SU-DHL-6 (cell line): ENCODE data around the gene PNISR.

Experiments used
- H2AFZ ChIP-seq: fragments of 200-600 bp; sonication (generic); 2 replicates; pipeline ENCODE4 v1.6.1; 2014; ENCODE audit warnings: low read depth, mild to moderate bottlenecking, moderate library complexity, mixed read lengths, antibody characterized with exemption, low read length; ENCODE audit not compliant: severe bottlenecking
- H3F3A ChIP-seq: fragments of 200-600 bp; shearing (Covaris generic); 2 replicates; pipeline ENCODE4 v1.6.0; 2016; ENCODE audit warnings: antibody characterized with exemption, mild to moderate bottlenecking; ENCODE audit not compliant: insufficient read depth
- H3K27ac ChIP-seq: fragments of 200-600 bp; sonication (generic); 2 replicates; pipeline ENCODE4 v1.5.1; 2016; ENCODE audit warnings: low read depth, mild to moderate bottlenecking, low read length, moderate library complexity, mixed read lengths
- H3K27me3 ChIP-seq: fragments of 200-600 bp; sonication (generic), shearing (Covaris generic); 2 replicates; pipeline ENCODE4 v1.6.0; 2014; ENCODE audit warnings: mild to moderate bottlenecking, low read length
- H3K36me3 ChIP-seq: fragments of 200-600 bp; sonication (generic); 2 replicates; pipeline ENCODE4 v1.6.1; 2014; ENCODE audit warnings: mild to moderate bottlenecking, low read length, mixed read lengths
- H3K4me2 ChIP-seq: fragments of 300-600, 200-600 bp; shearing (Covaris generic), sonication (generic); 2 replicates; pipeline ENCODE4 v1.6.0; 2014; ENCODE audit warnings: low read length, low read depth, mild to moderate bottlenecking; ENCODE audit not compliant: poor library complexity, severe bottlenecking
- H3K4me3 ChIP-seq: fragments of 200-600 bp; sonication (generic); 2 replicates; pipeline ENCODE4 v1.5.1; 2014; ENCODE audit warnings: antibody characterized with exemption, low read length, mild to moderate bottlenecking, mixed read lengths; ENCODE audit not compliant: insufficient read depth, poor library complexity, severe bottlenecking
- H3K79me2 ChIP-seq: fragments of 200-600 bp; sonication (generic); 2 replicates; pipeline ENCODE4 v1.6.1; 2014; ENCODE audit warnings: mild to moderate bottlenecking, low read length, moderate library complexity; ENCODE audit not compliant: insufficient read depth
- H3K9ac ChIP-seq: fragments of 200-600 bp; sonication (generic); 2 replicates; pipeline ENCODE4 v1.7.0; 2014; ENCODE audit warnings: mild to moderate bottlenecking, low read length
- H3K9me2 ChIP-seq: fragments of 200-600 bp; sonication (generic); replicated peaks from 2 replicates; pipeline ENCODE4 v1.6.1; 2014; ENCODE audit warnings: low read length; ENCODE audit not compliant: insufficient read depth
- H3K9me3 ChIP-seq: fragments of 200-600 bp; sonication (generic); 2 replicates; pipeline ENCODE4 v1.6.1; 2014; ENCODE audit warnings: low read length, mixed read lengths; ENCODE audit not compliant: insufficient read depth
- H4K20me1 ChIP-seq: fragments of 200-600 bp; sonication (generic); 2 replicates; pipeline ENCODE4 v1.6.1; 2014; ENCODE audit warnings: low read depth, mild to moderate bottlenecking, antibody characterized with exemption, low read length, moderate library complexity, mixed read lengths
- CTCF ChIP-seq: fragments of 200-600 bp; sonication (generic); IDR thresholded peaks from one replicate; pipeline ENCODE4 v1.5.1; 2017; ENCODE audit warnings: antibody characterized with exemption, mild to moderate bottlenecking, low read length, moderate library complexity; ENCODE audit not compliant: insufficient read depth, poor library complexity, severe bottlenecking
- EZH2phosphoT487 ChIP-seq: fragments of 200-600 bp; sonication (generic), shearing (Covaris generic); conservative IDR thresholded peaks from 2 replicates; pipeline ENCODE4 v1.6.1; 2018; ENCODE audit warnings: mild to moderate bottlenecking, antibody characterized with exemption, low read length, moderate library complexity, mixed read lengths

Gene PNISR

GRCh38 chr6:99364026-99364425 lies 61.1 kb downstream of the PNISR start:
- H3K9me2 ChIP-seq = no peaks in the 10 kb centered on the region
- H3K27ac ChIP-seq = no peak overlapping the region
- H3K27me3 ChIP-seq = no peaks in the 10 kb centered on the region
- H3K4me2 ChIP-seq = no peak overlapping the region
- no peak overlapping the region for H3K9ac ChIP-seq
- no peak for TF ChIP-seq EZH2phosphoT487
- TF ChIP-seq CTCF = no peak
- H3F3A ChIP-seq = no peaks in the 10 kb centered on the region
- H3K4me3 ChIP-seq = no peak overlapping the region
- H3K36me3 ChIP-seq = no peaks in the 10 kb centered on the region
- no peaks in the 10 kb centered on the region for H3K9me3 ChIP-seq
- no peaks in the 10 kb centered on the region for H4K20me1 ChIP-seq
- H2AFZ ChIP-seq = no peak overlapping the region
- H3K79me2 ChIP-seq = no peaks in the 10 kb centered on the region

- Histone ChIP-seq H2AFZ (no peak overlapping the region), H3K4me2 (no peak overlapping the region), H3K79me2 (no peaks in the 10 kb centered on the region), H3K9me3 (no peaks in the 10 kb centered on the region), H3K9me2 (no peaks in the 10 kb centered on the region), H3K36me3 (no peaks in the 10 kb centered on the region), H3K27ac (no peak overlapping the region), H3K9ac (no peak overlapping the region), H4K20me1 (no peaks in the 10 kb centered on the region), H3F3A (no peaks in the 10 kb centered on the region), H3K27me3 (no peaks in the 10 kb centered on the region), H3K4me3 (no peak overlapping the region)
- TF ChIP-seq CTCF = no peak
- TF ChIP-seq EZH2phosphoT487 = no peak
Observed at GRCh38 chr6:99362678-99363268, 62.3 kb downstream of the PNISR start.

GRCh38 chr6:99359800-99360199 lies 65.3 kb downstream of the PNISR start:
- Histone ChIP-seq H2AFZ (no peak overlapping the region), H3K27me3 (no peaks in the 10 kb centered on the region), H4K20me1 (no peaks in the 10 kb centered on the region), H3F3A (no peaks in the 10 kb centered on the region), H3K4me3 (no peak overlapping the region), H3K9me2 (no peaks in the 10 kb centered on the region), H3K36me3 (no peaks in the 10 kb centered on the region), H3K4me2 (no peak overlapping the region), H3K79me2 (no peaks in the 10 kb centered on the region), H3K27ac (no peak overlapping the region), H3K9me3 (no peaks in the 10 kb centered on the region), H3K9ac (no peak overlapping the region)
- TF ChIP-seq CTCF = no peak
- TF ChIP-seq EZH2phosphoT487 = no peak
